OCI-LY3 (cell line): ENCODE results near the gene ABL1.

Experiments used
- H2AFZ ChIP-seq: fragments of 200-600, 300-600 bp; shearing (Covaris generic); 2 replicates; pipeline ENCODE4 v1.6.0; 2014; ENCODE audit warnings: antibody characterized with exemption, low read depth, low read length
- H3K27ac ChIP-seq: fragments of 200-600, 300-600 bp; sonication (generic); 2 replicates; pipeline ENCODE4 v1.5.1; 2014; ENCODE audit warnings: mild to moderate bottlenecking, low read length, moderate library complexity, mixed read lengths
- H3K27me3 ChIP-seq: fragments of 200-600, 300-600 bp; sonication (generic); 2 replicates; pipeline ENCODE4 v1.6.1; 2014; ENCODE audit warnings: low read depth, low read length, mixed read lengths
- H3K36me3 ChIP-seq: fragments of 200-600, 300-600 bp; sonication (generic); replicated peaks from 2 replicates; pipeline ENCODE3; 2014; ENCODE audit warnings: low read depth, low read length, mixed read lengths
- H3K4me1 ChIP-seq: fragments of 300-600, 200-600 bp; sonication (generic); 2 replicates; pipeline ENCODE4 v1.6.1; 2014; ENCODE audit warnings: low read length, mixed read lengths
- H3K4me2 ChIP-seq: fragments of 200-600, 300-600 bp; sonication (generic); 2 replicates; pipeline ENCODE4 v1.6.1; 2014; ENCODE audit warnings: low read length, mixed read lengths
- H3K4me3 ChIP-seq: fragments of 300-600, 200-600 bp; sonication (generic); 2 replicates; pipeline ENCODE4 v1.5.1; 2014; ENCODE audit warnings: antibody characterized with exemption, mild to moderate bottlenecking, low read length, moderate library complexity
- H3K79me2 ChIP-seq: fragments of 300-600, 200-600 bp; shearing (Covaris generic); 2 replicates; pipeline ENCODE4 v1.6.1; 2014; ENCODE audit warnings: mild to moderate bottlenecking, low read length, mixed read lengths
- H3K9ac ChIP-seq: fragments of 300-600, 200-600 bp; shearing (Covaris generic); 2 replicates; pipeline ENCODE4 v1.6.0; 2014; ENCODE audit warnings: mild to moderate bottlenecking, low read length, moderate library complexity
- H3K9me3 ChIP-seq: fragments of 200-600, 300-600 bp; shearing (Covaris generic); 2 replicates; pipeline ENCODE4 v1.6.1; 2014; ENCODE audit warnings: low read length, mixed read lengths; ENCODE audit not compliant: insufficient read depth
- H4K20me1 ChIP-seq: fragments of 200-600, 300-600 bp; sonication (generic); 2 replicates; pipeline ENCODE4 v1.6.1; 2016; ENCODE audit warnings: low read length, mixed read lengths; ENCODE audit not compliant: insufficient read depth
- CTCF ChIP-seq: fragments of 200-600, 300-600 bp; sonication (generic); IDR thresholded peaks from 2 replicates; pipeline ENCODE4 v1.5.1; 2014; ENCODE audit warnings: antibody characterized with exemption, low read length, low read depth
- EZH2phosphoT487 ChIP-seq: fragments of 200-600 bp; shearing (Covaris generic); IDR thresholded peaks from 2 replicates; pipeline ENCODE4 v1.6.1; 2018; ENCODE audit warnings: antibody characterized with exemption, mixed run types, low read depth

The ABL1 gene

GRCh38 chr9:130897848-130898551 is 62.9 kb downstream of the ABL1 start:
- no peaks in the 10 kb centered on the region for H3K4me1 ChIP-seq
- H3K9me3 ChIP-seq = no peaks in the 10 kb centered on the region
- no peak overlapping the region for H3K9ac ChIP-seq
- H3K4me3 ChIP-seq = no peak overlapping the region
- peaks cover 1% of the 10 kb centered on the region for H3K36me3 ChIP-seq
- H3K79me2 ChIP-seq = no peaks in the 10 kb centered on the region
- H3K27ac ChIP-seq = no peak overlapping the region
- no peak overlapping the region for H3K4me2 ChIP-seq
- H2AFZ ChIP-seq = no peak overlapping the region
- no peaks in the 10 kb centered on the region for H4K20me1 ChIP-seq
- TF ChIP-seq EZH2phosphoT487 (no peak), CTCF (no peak)
- H3K27me3 ChIP-seq = peaks cover 29% of the 10 kb centered on the region

GRCh38 chr9:130898552-130898852 is 63.4 kb downstream of the ABL1 start:
- TF ChIP-seq CTCF = no peak
- no peak for TF ChIP-seq EZH2phosphoT487
- no peaks in the 10 kb centered on the region for H3K79me2 ChIP-seq
- no peaks in the 10 kb centered on the region for H3K36me3 ChIP-seq
- no peaks in the 10 kb centered on the region for H3K4me1 ChIP-seq
- H3K9me3 ChIP-seq = no peaks in the 10 kb centered on the region
- no peak overlapping the region for H3K27ac ChIP-seq
- H3K4me3 ChIP-seq = no peak overlapping the region
- H4K20me1 ChIP-seq = no peaks in the 10 kb centered on the region
- H2AFZ ChIP-seq = no peak overlapping the region
- no peak overlapping the region for H3K4me2 ChIP-seq
- H3K27me3 ChIP-seq = peaks cover 30% of the 10 kb centered on the region
- H3K9ac ChIP-seq = no peak overlapping the region

- H3K4me3 ChIP-seq = no peak overlapping the region
- H3K9me3 ChIP-seq = no peaks in the 10 kb centered on the region
- no peak overlapping the region for H3K4me2 ChIP-seq
- H3K79me2 ChIP-seq = no peaks in the 10 kb centered on the region
- H3K27me3 ChIP-seq = peaks cover 30% of the 10 kb centered on the region
- TF ChIP-seq CTCF (no peak), EZH2phosphoT487 (no peak)
- no peaks in the 10 kb centered on the region for H4K20me1 ChIP-seq
- H3K9ac ChIP-seq = no peak overlapping the region
- no peaks in the 10 kb centered on the region for H3K36me3 ChIP-seq
- H3K27ac ChIP-seq = no peak overlapping the region
- H3K4me1 ChIP-seq = no peaks in the 10 kb centered on the region
- H2AFZ ChIP-seq = no peak overlapping the region
Measured at GRCh38 chr9:130899051-130899748, 64.1 kb downstream of the ABL1 start.

GRCh38 chr9:130900701-130901497 is 65.8 kb downstream of the ABL1 start:
- Histone ChIP-seq H2AFZ (no peak overlapping the region), H3K79me2 (no peaks in the 10 kb centered on the region), H3K4me3 (no peak overlapping the region), H3K9ac (no peak overlapping the region), H3K9me3 (no peaks in the 10 kb centered on the region), H3K27ac (no peak overlapping the region), H4K20me1 (no peaks in the 10 kb centered on the region), H3K36me3 (no peaks in the 10 kb centered on the region), H3K4me1 (no peaks in the 10 kb centered on the region), H3K27me3 (peaks cover 30% of the 10 kb centered on the region), H3K4me2 (no peak overlapping the region)
- TF ChIP-seq EZH2phosphoT487 (no peak), CTCF (no peak)
